ENCODE data around the gene UCN3.

DNA sequence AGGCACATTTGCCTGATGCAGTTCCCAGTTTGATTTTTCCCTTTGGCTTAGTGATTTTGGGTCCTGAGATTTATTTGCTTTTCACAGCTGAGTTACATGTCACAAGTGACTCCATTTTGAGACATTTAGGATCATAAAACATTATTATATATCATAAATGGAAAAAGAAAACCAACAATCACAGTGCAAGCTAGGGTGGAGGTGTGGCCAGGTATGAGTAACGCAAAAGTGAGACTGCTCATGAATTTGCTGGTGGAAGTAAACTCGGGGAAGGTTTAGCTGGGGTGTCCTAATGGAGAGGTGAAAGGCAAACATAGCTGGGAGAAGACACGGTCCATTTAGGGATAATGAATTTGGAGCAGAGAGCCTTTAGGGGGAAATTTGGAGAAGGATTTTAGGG lies 21.7 kb upstream of the UCN3 start:
- TF ChIP-seq, protein P1, sequence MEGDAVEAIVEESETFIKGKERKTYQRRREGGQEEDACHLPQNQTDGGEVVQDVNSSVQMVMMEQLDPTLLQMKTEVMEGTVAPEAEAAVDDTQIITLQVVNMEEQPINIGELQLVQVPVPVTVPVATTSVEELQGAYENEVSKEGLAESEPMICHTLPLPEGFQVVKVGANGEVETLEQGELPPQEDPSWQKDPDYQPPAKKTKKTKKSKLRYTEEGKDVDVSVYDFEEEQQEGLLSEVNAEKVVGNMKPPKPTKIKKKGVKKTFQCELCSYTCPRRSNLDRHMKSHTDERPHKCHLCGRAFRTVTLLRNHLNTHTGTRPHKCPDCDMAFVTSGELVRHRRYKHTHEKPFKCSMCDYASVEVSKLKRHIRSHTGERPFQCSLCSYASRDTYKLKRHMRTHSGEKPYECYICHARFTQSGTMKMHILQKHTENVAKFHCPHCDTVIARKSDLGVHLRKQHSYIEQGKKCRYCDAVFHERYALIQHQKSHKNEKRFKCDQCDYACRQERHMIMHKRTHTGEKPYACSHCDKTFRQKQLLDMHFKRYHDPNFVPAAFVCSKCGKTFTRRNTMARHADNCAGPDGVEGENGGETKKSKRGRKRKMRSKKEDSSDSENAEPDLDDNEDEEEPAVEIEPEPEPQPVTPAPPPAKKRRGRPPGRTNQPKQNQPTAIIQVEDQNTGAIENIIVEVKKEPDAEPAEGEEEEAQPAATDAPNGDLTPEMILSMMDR (IDR thresholded peaks at IDR 0.05): no peak
- no peak for TF ChIP-seq FOXJ3 (CRISPR knock-in tag; IDR thresholded peaks at IDR 0.05)

Data from SK-N-SH (cell line).